IPS DF 4.7 (cell line): ENCODE results near the gene NAT9.

Experiments used
- DNase-seq: peaks from one replicate; pipeline ENCODE4 v3.0.0-alpha.2; 2013; ENCODE audit warnings: low spot score; ENCODE audit errors: extremely low read depth

NAT9 gene

DNA sequence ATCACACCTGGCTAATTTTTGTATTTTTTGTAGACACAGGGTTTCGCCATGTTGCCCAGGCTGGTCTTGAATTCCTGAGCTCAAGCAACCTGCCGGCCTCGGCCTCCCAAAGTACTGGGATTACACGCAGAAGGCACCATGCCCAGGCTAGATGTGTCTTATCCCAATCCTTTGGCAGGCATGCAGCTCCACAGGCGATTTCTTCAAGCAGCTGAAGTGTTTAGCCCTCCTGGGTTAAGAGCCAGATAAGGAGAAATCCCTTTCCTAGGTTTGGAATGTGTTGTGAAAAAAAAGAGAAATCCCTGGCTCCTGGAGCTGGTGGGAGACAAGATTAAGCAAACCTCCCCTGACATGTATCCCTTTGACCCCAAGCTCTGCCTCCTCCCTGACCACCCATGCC, 29.8 kb downstream of the NAT9 start:
- DNase-seq = no peak

- no peak for DNase-seq
These were observed 30.5 kb downstream of the NAT9 start for GRCh38 chr17:74745548-74746177.

DNA sequence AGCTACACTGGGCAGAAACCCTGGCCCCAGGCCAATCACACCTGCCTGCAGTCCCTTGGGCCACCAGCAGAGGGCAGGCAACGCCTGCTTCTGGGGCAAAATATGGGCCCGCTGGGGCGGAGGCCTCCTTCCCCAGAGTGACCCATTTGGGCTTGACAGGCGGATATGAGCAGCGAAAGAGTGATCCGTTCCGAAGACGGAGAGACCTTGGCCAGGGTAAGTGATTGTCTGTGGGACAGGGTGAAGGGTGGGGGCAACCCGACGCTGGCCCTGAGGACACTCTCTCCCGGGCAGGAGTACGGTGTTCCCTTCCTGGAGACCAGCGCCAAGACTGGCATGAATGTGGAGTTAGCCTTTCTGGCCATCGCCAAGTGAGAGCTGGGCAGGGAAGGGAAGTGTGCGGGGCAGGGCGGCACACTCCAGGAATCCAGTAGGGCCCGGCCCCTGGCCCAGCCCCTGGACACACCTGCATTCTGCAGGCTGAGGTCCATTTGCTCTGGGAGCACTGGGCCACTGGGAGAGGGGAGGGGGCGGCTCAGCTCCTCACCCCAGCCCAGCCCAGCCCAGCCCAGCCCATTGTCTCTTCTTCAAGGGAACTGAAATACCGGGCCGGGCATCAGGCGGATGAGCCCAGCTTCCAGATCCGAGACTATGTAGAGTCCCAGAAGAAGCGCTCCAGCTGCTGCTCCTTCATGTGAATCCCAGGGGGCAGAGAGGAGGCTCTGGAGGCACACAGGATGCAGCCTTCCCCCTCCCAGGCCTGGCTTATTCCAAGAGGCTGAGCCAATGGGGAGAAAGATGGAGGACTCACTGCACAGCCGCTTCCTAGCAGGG, 31.2 kb downstream of the NAT9 start:
- no peak for DNase-seq

- DNase-seq = no peak
These were observed 31.8 kb downstream of the NAT9 start for GRCh38 chr17:74744349-74744713.

DNA sequence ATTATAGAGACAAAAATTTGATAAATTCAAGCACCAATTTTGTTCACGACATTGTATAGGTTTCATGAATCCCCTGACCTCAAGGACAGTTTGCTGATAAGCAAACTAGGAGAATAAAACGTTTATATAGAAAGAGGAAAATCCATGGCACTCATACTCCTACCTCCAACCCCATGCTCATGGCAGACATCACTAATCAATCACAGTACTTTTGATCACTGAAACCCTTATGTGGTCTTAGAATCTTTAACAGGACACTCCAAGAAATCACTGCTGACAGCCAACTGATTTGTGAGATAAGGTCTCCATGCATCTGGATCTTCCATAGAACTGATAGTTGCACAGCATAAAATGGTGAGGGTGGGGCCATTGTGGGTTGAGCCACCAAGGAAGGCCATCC, 32.4 kb downstream of the NAT9 start:
- no peak for DNase-seq

DNA sequence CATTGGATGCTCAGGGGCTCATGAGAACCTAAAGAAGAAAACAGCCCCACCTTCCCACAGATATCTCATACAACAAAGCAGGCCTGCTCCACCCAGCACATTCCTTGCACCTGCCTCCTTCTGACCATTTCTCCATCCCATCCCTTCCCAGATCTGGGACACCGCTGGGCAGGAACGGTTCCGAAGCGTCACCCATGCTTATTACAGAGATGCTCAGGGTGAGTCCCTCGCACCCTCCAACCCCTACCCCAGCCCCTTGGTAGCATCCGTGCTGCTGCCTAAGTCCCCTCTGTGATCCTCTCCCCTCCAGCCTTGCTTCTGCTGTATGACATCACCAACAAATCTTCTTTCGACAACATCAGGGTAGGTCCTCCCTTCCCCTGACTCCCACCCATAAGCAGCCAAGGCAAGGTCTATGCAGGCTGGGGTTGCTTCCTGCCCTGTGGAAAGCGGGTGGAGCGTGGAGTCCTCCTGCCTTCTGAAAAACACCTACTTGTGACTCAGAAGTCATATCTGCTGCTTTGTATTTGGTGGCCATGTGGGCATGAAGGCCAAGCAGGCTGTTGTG, 33.1 kb downstream of the NAT9 start:
- DNase-seq = no peak

GRCh38 chr17:74742153-74742515, 34.0 kb downstream of the NAT9 start:
- DNase-seq = no peak

- DNase-seq = no peak
These were observed 35.3 kb downstream of the NAT9 start for GRCh38 chr17:74740641-74741387.

GRCh38 chr17:74740173-74740572, 36.0 kb downstream of the NAT9 start:
- DNase-seq = no peak

- no peak for DNase-seq
These were observed 36.8 kb downstream of the NAT9 start for GRCh38 chr17:74739227-74739831.

- no peak for DNase-seq
These were observed 37.8 kb downstream of the NAT9 start for GRCh38 chr17:74738051-74738996.

GRCh38 chr17:74737299-74738050, 38.7 kb downstream of the NAT9 start:
- no peak for DNase-seq

DNA sequence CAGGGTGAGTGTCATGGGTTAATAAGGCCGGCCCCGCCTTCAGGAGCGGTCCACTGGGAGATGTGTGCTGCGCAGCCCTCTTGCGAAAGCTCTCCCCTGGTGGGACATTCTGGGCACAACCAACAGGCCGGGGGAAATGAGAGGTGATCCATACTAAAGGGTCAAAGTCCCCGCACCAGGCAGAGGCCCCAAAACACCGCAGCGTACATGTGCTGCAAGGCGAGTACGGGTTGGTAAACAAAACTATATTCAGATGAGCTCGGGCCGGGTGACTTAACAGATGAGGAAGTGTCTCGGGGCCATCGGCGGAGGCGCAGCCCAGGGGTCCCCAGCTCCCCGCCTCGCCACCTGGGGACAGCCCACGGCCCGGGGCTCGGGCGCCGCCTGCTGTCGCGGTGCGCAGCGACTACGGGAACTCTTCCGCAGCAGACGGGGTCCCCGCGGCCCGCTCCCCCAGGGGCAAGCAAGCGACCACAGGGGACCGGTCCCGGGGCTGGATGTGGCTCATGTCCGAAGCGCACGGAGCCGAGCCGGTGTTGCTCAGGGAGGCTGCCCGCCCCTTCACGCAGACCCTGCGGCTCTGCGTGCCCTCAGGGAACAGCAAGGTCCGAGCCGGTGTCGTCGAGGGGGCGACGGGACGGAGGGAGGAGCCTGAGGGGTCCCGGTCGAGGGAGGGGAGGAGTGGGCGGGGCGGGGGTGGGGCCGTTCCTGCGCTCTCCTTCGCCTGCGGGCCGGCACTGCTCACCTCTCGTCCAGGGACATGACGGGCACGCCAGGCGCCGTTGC, 39.4 kb downstream of the NAT9 start, which contains the start of gene RAB37:
TSS of gene RAB37 (plus strand) at position 744 of the 786 bp plus-strand sequence. CDS start at position 761, 17 bp downstream.
- DNase-seq = no peak

GRCh38 chr17:74734256-74734655, 41.9 kb downstream of the NAT9 start:
- no peak for DNase-seq

GRCh38 chr17:74733365-74734122, 42.6 kb downstream of the NAT9 start:
- no peak for DNase-seq

DNA sequence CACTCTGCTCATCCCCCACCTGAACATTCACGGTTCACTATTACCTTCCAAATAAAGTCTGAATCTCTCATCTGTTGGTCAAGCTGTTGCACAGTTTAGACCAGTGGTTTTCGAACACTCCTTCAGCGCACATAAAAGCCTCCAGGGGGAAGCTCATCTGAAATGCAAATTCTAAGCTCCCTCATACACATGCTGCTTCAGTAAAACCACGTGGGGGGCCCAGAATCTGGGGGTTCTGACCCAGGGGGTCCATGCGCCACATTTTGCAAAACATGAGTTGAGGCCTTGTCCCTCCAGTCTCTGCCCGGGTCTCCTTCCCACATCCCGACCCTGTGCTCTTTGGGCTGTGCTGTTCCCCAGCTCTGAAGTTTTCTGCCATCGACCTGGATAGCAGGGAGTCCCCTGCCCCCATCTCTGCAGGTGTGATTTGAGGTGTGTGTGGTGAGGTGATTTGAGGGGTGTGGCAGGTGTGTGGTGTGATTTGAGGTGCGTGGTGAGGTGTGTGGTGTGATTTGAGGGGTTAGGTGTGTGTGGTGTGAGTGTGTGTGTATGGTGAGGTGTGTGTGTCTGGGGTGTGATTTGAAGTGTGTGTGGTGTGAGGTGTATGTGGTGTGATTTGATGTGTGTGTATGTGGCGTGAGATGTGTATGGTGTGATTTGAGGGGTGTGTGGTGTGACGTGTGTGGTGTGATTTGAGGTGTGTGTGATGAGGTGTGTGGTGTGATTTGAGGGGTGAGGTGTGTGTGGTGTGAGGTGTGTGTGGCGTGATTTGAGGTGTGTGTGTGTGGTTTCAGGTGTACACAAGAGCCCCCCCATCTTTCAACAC, 43.9 kb downstream of the NAT9 start:
- no peak for DNase-seq

GRCh38 chr17:74731347-74731605, 44.9 kb downstream of the NAT9 start:
- DNase-seq = no peak
